NK-92 (cell line): Measurements from ENCODE around the gene CCDC68.
"Not testable (repeated sequence)": the region's sequence is repeated elsewhere in the genome, so short reads cannot be mapped to it uniquely, and the experiment has no call there.

Experiments used
- DNase-seq: peaks from one replicate; lab custom pipeline; 2025; ENCODE audit not compliant: unreplicated experiment; lab: John Stamatoyannopoulos, UW

CCDC68 gene

DNA sequence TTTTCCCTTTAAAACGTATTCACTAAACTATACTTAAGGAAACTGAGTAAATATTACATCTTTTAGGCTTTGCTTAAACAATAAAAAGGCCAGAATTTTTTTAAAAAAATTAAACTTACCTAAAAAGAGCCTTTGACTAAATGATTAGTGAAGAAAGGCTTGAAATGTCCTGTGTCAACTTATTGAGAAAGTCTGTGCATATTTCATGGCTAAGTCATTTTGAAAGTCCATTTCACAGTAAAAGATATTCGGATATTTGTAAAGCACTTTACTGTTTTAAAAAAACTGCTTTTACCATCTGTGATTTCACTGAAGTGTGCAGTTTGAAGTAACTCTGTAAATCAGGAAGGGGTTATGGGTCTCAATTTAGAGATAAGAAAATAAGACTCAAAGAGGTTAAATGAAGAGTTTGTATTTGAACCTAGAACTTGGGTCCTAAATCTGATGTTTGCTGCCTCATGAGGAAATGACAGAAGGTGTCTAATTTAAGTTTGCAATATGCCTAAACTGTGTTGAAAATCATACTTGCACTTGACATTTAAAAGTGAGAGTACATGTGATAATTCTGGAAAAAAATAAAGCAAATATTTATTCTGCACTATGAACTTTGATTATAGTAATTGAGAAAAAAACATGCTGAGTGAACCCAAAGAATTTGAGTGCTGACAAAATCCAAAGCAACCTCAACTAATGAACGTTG is 80.5 kb downstream of the CCDC68 start:
- no peak for DNase-seq

DNA sequence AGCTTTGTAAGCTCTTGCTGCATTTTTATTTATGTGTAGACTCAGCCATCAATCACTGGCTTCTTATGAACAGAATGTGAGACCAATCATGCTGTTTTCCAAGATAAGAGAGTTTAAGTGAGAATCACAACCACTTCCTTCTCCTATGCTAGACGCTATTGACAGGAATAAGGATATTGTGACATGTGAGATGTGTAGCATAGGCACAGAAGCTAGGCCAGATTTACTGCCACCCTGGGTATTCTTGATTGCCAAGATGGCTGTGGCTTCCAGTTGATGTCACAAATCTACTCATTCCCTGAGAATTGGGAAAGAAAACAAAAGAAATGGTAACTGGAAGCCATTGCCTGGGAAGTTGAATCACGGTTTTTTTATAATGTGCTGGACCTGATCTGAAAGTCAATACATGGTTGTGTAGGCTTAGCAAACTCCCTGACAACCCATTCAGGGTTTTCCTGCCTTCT is 81.1 kb downstream of the CCDC68 start:
- DNase-seq: no peak

DNA sequence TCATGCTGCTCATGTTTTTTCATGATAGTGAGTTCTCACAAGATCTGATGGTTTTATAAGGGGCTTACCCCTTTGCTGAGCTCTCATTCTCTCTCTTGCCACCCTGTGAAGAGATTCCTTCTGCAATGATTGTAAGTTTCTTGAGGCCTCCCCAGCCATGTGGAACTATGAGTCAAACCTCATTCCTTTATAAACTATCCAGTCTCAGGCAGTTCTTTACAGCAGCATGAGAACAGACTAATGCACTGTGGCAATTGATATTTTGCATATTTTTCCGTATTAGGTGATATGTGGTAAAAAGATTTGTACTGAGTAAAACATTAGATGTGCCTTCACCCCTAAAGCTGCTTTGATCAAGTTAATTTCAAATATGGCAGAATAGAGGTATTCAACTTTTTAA is 82.2 kb downstream of the CCDC68 start:
- DNase-seq: no peak

DNA sequence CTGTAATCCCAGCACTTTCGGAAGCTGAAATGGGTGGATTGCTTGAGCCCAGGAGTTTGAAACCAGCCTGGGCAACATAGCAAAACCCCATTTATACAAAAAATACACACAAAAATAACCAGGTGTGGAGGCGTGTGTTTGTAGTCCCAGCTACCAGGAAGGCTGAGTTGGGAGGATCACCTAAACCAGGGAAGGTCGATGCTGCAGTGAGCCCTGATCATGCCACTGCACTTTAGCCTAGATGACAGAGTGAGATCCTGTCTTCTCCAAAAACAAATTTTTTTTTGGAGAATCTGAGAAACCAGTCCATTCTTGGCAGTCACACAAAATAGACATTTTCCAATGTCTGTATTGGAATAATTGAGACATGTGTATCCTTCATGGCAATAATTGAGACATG is 84.2 kb downstream of the CCDC68 start:
- DNase-seq: no peak

DNA sequence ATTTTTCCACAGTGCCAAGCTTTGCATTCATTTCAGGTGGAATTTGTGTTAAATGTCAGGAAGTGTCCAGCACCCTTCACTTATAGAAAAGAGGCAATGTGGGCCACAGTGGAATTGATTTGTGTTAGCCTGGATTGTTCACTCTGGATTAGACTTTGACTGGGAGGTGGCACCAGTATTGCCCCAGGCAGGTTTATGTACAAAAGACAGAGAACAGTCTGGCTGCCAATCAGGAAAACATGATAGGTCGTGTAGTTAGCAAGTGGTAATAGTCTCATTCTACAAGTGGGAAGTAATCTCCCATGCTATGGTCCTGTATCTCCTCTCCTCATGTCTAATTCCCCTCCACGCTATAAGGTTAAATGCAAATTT is 85.4 kb downstream of the CCDC68 start:
- no peak for DNase-seq

DNA sequence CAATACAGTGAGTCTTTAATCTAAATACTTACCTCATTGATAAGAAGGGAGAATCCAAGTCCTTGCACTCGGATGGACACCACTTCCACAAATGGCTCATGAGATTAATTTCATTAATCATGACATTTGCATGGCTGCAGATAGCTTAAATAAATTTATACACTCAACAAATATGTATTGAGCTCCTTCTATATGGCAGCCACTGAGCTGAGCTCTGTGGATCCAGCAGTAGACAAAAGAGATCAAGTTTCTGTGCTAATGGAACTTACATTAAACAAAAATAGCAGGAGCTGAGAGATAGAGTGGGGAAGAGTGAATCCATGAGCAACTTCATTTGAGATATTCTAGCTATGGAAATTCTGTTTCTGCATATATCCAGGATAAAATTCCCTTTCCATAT is 86.6 kb downstream of the CCDC68 start:
- DNase-seq: no peak

DNA sequence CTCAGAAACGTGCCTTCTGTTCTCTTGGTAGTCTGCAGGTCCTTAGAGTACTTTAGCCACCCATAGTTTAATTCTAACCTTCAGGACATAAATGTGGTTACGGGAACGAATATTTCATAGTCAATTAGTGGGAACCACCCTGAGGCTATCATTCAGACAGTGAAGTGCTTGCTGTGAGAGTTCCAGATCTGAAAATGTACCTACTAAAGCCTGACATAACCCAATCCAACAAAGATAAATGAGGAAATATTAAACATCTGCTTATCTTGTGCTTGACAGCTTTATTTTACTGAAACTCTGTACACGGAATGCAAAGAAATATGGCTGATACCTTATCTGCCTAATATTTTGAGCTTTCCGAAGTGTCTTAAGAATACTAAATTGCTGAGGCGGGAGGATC is 88.0 kb downstream of the CCDC68 start:
- no peak for DNase-seq

DNA sequence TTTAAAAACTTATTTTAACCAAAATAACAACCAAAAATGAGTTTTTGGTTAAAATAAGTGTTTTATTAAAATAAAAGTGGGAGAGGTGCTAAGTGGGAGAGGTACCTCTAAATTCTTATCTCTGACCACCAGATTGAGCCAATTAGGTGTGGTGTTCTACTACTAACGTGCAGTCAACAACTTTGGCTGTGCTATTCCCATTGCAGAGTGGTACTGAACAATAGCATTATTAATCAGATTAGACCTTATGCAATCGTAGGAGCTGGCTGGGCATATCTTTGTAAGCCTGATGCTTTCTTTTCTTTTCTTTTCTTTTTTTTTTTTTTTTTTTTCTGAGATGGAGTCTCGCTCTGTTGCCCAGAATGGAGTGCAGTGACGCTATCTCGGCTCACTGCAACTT is 92.1 kb downstream of the CCDC68 start:
- no peak for DNase-seq

DNA sequence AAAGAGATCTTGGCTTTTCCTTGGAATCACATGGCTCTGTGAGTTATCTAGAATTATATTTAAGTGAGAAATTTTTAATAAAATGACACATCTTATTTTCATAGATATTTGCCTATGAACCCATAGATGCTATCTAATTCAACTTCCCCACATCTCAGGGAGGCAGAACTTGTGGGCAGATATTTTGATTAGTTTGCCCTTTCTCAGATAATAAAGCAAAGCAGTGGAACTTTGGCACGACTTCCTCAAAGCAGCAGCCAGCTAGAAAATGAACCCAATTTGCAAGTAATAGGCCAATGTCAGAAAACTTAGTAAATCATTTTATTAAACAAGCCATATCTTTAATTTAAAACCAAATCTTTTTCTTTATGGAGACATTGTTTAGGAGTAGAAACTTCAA is 98.3 kb downstream of the CCDC68 start:
- no peak for DNase-seq

DNA sequence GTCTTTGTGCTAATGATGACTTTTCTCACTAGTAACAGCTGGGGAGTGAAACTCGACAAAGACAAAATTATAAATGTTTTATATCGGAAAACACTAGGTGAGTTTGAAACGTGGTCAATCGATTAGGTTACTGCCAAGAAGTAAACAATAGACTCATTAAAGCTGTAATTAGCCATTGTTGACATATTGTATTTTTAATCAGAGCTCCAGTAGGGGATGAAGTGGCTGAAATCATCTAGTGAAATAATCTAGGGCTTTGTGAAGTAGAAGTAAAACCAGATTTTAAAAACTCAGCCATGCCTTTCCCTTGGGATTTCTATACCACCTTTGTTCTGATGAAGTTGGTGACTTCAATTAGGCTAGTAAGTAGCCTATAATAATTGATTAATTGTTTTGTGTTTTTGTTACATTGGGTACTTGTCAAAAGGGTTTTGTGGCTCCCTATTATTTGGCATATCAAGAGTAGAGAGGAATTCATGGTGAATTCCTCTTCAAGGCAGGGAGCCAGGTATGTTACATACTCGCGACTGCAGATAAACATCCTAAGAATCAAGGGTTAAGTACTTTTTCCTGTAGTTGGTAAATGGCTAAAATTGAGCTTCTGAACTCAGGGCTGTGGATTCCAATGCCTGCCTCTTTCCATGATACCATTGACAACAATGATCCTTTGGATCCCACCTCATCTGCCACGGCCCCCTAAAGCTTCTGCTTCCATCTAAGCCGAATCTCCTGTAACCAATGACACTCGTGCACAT is 99.4 kb downstream of the CCDC68 start:
- no peak for DNase-seq

DNA sequence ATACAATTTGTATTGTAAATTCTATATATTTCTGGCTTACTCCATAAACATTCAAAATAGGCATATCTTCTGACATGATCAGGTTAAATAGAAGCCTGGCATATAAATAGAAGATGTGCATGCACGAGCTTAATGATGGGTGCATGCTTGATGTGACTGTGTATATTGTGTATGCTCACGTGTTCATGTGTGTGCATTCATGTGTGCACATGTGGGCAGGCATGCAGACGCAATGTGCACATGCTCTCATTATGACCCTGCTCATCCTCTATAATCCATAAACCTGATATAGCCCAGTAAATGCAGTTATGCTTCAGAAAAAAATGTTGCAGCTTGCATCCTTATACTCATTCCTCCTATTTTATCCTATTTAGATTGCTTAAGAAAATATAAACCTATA is 101.8 kb downstream of the CCDC68 start:
- no peak for DNase-seq

DNA sequence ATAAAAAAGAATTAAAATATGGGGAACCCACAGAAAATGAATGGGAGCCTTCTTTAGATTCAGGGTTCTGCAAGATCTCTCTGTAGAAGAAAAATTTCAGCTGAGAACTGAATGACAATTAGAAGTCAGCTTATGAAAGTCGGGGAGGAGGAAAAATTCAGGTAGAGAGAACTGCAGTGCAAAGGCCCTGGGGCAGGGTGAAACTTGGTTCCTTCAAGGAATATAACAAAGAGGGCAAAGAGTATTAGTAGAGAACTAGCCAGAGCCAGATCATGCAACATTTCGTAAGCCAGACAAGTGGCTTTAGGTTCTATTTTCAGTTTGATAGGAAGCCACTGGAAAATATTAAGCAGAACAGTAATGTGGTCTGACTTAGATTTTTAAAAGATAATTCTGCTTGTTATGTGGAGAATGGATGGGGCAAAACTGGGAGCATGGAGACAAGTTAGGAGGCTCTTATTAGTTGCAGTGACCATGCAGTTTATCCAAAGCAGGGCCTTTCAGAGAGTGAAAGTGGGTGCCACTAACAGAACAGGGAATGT is 103.1 kb downstream of the CCDC68 start:
- DNase-seq: no peak

DNA sequence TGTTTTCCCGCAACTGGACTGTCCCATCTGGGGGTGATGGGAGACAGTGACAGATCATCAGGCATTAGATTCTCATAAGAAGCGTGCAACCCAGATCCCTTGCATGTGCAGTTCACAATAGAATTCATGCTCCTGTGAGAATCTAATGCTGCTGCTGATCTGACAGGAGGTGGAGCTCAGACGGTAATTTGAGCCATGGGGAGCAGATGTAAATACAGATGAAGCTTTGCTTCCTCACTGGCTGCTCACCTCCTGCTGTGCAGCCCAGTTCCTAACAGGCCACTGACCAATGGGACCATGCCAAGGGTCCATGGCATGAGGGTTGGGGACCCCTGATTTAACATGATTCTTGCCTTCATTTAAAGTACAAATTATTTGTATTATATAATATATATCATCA is 104.2 kb downstream of the CCDC68 start:
- not testable (repeated sequence) for DNase-seq

DNA sequence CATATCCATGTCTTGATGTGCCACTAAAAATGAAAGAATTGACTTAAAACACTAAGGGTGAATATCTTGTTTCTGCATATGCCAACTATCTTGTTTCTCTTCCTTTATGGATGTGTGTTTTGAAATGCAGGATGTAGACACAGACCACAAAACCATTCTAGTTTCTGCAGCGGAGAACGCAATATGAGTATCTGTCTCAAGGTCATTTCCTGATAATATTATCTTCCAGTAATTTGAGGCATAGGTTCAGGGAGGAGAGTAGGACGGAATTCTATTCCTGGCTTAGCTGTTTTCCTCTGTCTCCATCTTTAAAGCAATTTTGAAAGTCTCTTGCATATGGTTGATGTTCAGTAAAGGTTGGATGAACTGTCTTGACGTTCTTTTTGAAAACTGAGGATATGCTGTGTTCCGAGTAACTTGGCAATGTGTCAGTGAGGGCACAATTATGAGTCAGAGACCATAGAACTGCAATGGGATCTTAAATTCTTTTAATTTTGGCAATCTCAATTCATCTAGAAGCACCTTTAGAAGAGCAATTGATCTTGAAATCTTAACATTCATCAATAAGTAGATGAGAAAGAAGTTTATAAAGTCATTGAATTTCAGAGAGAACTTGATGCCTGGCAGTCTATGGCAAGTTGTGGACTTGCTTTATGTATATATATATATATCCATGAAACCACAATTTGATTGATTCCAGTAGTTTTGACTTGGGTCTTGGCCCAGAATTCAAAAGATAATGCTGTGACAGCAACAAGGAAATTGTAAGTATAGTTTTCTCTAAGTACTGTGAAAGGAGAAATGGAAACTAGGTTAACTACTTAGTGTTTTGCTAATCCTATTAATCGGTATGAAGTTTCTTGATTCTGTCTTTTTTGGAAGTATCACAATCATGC is 106.2 kb downstream of the CCDC68 start:
- no peak for DNase-seq
